Right ventricle myocardium superior (tissue), 1 donor: ENCODE results near the gene KRTAP10-9. TPM values are rescaled to one million over a fixed set of nuclear protein-coding genes. Genes with fewer than 3 reads are reported as not detected.
"Not testable (repeated sequence)": the region's sequence is repeated elsewhere in the genome, so short reads cannot be mapped to it uniquely, and the experiment has no call there.

Experiments used
- ATAC-seq: fragments of 200-7000 bp; cut with Tn5 transposase; one replicate; pipeline ENCODE4 v1.9.1; 2020; ENCODE audit warnings: mild to moderate bottlenecking; ENCODE audit not compliant: poor library complexity
- DNase-seq: peaks from one replicate; pipeline ENCODE4 v3.0.0-alpha.2; 2020
- intact Hi-C: fragments of 100-400 bp; cut with DNase I; formaldehyde crosslinking; loops from one replicate; pipeline ENCODE4 v1.11.2; 2022
- total RNA-seq: library from RNA; stranded (reverse); fragmentation: NEBNext Ultra II Directional; extraction: Animal tissue kit (Norgen Biotek cat#: 25700); gene quantifications from one replicate; pipeline ENCODE4 v1.2.1, GENCODE V29; 2021
- donor health status: DM: no; HTN: yes; CAD: no; lungs with severe emphysema.

Gene KRTAP10-9
- total RNA-seq, 1 donor from 2014 or later: not detected

DNA sequence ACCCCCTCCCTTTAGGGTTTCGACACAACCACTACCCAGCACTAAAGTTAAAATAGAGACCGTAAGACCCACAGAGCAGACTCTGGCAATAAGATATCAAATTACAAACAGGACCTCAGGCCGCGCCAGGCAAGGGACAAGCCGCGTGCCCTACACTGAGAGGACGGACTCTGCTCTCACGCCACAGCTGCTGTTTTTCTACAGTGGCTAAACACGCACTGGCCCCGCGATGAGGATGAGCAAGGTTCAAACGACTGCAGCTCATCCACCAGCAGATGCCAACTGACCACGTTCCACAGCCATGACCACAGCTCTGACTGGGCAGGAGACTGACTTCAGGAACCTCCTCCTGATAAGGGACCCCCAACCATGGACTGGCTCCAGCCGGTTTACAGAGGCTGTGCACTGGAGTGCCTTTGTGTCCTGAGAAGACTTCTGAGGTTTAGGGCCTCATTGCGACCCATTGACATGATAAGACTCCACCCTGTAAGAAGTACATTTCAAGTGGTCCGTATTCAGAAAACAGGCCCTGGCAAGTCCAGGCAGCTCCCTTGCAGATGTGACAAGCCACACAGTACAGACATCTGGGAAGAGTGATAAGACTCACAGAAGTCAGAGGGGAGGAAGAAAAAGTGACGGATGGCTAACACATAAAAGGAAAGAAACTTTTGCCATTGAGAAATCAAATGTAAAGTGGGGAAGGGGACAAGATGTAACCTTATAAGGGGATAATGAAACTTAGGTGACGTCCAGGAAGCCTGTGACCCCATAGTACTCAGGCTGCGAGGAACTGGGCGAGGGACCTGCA lies 33.1 kb upstream of the KRTAP10-9 start:
- ATAC-seq (no peak), DNase-seq (no peak)
- intact Hi-C loops: no loop called here

DNA sequence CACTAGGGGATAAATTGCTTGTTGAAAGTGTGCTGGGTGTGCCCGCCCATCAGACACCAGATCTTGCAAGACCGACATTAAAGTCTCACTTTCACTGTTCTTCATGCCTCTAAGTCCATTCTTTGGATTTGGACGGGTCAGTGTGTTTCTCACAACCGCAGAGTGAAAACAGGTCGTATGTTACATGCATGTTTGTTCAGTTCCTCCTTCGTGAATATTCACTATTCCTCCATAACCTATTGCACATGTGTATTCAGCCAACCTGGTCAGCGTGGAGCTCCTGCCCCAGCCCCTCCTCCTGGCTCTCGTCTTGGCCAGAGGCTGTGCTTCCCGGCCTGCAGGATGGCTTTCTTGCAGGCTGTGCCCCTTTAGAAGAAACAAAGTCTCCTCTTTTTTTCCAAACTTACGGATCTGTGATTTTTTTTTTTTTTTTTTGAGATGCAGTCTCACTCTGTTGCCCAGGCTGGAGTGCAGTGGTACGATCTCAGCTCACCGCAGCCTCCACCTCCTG lies 32.4 kb upstream of the KRTAP10-9 start:
- ATAC-seq (no peak), DNase-seq (no peak)
- intact Hi-C loops: no loop called here

DNA sequence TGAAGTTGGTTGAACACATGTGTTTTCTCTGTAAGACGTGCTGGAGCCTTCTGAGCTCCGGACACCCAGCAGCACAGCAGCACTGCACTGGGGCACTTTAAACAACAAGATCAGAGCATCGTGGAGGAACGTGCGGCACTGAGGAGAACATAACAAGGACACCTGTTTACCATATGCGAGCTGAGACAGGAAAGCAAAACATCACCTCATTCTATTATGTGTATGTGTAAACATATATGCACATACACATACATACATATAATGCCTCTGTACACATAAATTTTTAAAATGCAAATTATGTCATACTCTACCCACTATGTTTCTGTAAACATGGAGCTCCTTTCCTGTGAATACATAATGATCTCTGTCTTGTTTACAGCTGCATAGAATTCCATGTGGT lies 31.4 kb upstream of the KRTAP10-9 start:
- intact Hi-C loops: no loop called here
- no peak for ATAC-seq
- DNase-seq: no peak

GRCh38 chr21:44596068-44596725 lies 30.7 kb upstream of the KRTAP10-9 start:
- ATAC-seq (no peak), DNase-seq (no peak)
- intact Hi-C loops: no loop called here

DNA sequence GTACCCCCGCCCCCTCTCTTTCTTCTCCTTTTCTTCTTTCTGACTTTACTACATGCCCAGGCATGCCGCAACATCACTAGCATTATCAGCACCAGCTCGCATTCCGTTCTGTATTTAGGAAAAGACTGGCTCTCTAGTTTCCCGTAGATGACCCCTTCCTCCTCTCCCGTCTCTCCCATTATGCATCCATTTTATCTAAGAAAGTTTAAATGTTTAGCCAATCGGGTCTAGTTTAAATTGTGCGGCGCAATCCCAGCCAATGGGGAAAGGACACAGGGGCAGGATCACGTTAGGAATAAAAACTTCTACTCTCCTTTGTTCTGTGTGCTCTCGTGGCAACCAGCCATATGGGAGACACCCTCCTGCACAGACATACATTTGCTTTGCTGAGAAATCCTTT lies 28.8 kb upstream of the KRTAP10-9 start:
- DNase-seq (no peak), ATAC-seq (no peak)
- intact Hi-C loops: no loop called here

- intact Hi-C loops: no loop called here
- ATAC-seq (no peak), DNase-seq (no peak)
These were observed 27.4 kb upstream of the KRTAP10-9 start for GRCh38 chr21:44599264-44600029.

GRCh38 chr21:44600118-44600978 lies 26.5 kb upstream of the KRTAP10-9 start, which contains the start of gene KRTAP10-7:
TSS of gene KRTAP10-7 (plus strand) at chr21:44600597. CDS start at chr21:44600622, 25 bp downstream.
- DNase-seq, ATAC-seq, intact Hi-C loops: not testable (repeated sequence)

DNA sequence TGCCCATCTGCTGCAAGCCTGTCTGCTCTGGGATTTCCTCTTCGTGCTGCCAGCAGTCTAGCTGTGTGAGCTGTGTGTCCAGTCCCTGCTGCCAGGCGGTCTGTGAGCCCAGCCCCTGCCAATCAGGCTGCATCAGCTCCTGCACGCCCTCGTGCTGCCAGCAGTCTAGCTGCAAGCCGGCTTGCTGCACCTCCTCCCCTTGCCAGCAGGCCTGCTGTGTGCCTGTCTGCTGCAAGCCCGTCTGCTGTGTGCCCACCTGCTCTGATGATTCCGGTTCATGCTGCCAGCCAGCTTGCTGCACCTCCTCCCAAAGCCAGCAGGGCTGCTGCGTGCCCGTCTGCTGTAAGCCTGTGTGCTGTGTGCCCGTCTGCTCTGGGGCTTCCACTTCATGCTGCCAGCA lies 25.8 kb upstream of the KRTAP10-9 start:
- intact Hi-C loops, DNase-seq, ATAC-seq: not testable (repeated sequence)

DNA sequence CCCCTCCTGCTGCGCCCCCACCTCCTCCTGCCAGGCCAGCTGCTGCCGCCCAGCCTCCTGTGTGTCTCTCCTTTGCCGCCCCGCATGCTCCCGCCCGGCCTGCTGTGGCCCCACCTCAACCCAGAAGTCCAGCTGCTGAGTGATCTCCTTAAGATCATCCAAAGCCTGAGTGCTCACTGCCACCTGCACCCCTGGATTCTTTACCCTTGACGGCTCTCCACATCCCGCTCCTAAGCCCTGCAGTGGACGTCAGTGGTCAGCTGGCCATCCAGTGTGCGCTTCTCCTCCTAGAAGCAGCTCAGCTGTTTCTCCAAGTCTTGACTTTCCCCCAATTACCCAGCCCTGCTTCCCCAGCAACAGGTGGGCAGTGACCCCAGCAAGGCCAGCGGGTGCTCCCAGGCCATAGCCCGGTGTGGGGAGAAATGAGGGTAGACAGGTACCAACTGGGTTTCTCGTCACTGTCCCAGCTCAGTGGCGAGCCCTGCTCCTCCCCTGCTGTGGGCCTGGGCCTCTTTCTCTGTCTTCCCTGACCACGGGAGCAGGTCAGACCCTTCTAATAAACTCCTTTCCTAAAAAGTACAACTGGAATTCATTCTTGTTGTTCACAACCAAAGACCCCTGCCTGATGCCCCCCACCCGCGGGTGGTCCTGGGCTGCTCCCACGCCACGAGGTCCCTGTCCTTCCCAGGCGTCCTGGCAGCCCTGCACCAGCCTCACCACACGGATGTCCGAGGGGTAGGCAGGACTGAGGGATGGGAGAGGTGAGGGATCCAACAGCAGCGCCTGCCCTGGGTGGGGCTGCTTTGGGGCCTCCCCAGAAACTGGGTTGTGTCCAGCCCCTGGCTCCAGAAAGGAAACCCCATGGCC lies 25.1 kb upstream of the KRTAP10-9 start:
- no peak for DNase-seq
- intact Hi-C loops: no loop called here
- ATAC-seq: no peak

DNA sequence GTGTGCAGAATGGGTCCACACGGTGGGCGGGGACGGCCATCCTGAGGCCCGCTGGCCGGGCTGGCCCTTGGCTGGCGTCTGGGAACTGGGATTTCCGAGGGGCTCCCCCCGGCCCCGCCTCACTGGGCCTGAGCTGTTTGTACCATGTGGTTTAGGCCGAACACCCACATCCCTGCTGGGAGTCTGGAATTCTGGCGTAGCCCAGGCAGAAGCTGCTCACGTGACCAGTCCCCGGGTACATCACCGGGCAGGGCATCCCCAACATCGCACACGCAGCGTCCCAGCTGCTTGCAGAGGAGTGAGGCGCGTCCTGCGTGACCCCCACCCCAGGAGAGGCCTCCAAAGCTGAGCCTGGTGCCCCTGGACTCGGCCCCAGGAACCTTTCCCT lies 24.4 kb upstream of the KRTAP10-9 start:
- no peak for DNase-seq
- no peak for ATAC-seq
- intact Hi-C loops: no loop called here

DNA sequence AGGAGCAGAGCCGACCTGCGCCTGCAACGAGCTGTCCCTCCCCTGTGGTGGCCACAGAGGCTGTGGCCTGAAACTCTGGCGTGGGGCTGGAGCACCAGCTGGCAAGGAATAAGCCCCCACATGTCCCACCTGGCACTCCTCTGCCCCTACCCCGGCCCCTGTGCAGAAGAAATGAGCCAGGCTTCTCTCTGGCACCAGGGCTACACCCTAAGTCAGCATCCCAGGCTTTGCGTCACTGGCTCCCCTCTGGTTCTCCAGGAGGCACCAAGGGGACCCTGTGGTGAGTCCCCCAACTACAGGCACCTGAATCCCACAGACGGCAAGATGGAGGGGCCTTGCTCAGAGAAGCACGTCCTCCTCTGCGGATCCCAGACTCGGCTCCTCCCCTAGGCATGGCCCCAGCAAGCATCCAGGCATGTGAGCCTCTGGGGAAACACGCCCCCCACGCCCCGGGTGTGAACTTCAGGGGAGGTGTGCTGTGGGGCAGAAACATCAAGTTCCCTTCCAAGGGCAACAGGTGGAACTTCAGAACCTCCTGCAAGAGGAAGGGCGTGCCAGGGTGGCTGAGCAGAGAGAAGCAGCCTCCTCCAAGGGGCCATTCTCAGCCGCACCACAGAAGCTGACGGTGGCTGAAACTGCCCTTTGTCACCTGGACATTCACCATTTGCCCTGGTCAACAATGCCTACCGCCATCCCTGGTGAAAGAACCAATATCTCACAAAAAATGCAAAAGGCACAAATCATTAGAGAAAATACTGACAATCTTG lies 23.6 kb upstream of the KRTAP10-9 start:
- intact Hi-C loops: no loop called here
- no peak for ATAC-seq
- DNase-seq: no peak

GRCh38 chr21:44603911-44604310 lies 23.0 kb upstream of the KRTAP10-9 start:
- no peak for DNase-seq
- intact Hi-C loops: no loop called here

GRCh38 chr21:44606495-44606894 lies 20.4 kb upstream of the KRTAP10-9 start:
- DNase-seq: no peak
- intact Hi-C loops: no loop called here
- ATAC-seq: no peak

More at GRCh38 chr21:44603911-44604310, 23.0 kb upstream of the KRTAP10-9 start:
- no peak for ATAC-seq

DNA sequence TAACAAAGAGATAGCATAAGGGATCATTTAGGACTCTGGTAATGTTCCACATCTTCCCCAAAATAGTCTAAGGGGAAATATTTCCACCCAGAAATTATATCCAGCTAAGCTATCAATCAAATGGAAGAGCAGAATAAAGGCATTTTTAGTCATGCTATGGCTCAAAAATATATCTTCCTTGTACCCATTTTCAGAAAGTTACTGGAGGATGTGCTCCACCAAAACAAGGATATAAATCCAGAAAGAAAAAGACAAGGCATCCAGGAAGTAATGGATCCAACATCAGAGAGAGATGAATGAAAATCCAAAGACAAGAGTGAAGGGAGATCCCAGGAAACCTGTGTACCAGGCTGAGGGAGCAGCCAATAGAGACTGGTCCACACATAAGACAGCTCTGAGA lies 17.7 kb upstream of the KRTAP10-9 start:
- intact Hi-C loops: no loop called here
- no peak for ATAC-seq
- DNase-seq: no peak

GRCh38 chr21:44610157-44610843 lies 16.6 kb upstream of the KRTAP10-9 start:
- DNase-seq, intact Hi-C loops, ATAC-seq: not testable (repeated sequence)

- DNase-seq: no peak
- intact Hi-C loops: no loop called here
- ATAC-seq: no peak
These were observed 15.3 kb upstream of the KRTAP10-9 start for GRCh38 chr21:44611551-44611950.
